ENCODE measurements around the gene TREH. TPM values are rescaled to one million over a fixed set of nuclear protein-coding genes. Genes with fewer than 3 reads are reported as not detected.

Gene TREH
- total and polyA plus RNA-seq, 2 experiments from 2014 or later = 0.06 TPM; not detected in 1

GRCh38 chr11:118608360-118609227, 70.9 kb downstream of the TREH start:
- H3F3A ChIP-seq (ENCODE audit: insufficient read depth) = peaks cover 53% of the 10 kb centered on the region
- in situ Hi-C loops (cut with MboI) = no loop called here
- peak overlapping the region; percentile 90 for H3K4me2 ChIP-seq (ENCODE audit: unreplicated experiment)
- no peaks in the 10 kb centered on the region for H3K9me2 ChIP-seq (ENCODE audit: insufficient read depth)
- no peak overlapping the region for H2AFZ ChIP-seq
- TF ChIP-seq EZH2 (IDR thresholded peaks at IDR 0.05; ENCODE audit: insufficient read depth, poor library complexity, severe bottlenecking) (no peak), EZH2phosphoT487 (IDR thresholded peaks at IDR 0.05; ENCODE audit: insufficient read depth, low read depth) (no peak)
- H3K27me3 ChIP-seq (replicated peaks; ENCODE audit: insufficient read depth) = no peaks in the 10 kb centered on the region
- H4K20me1 ChIP-seq (ENCODE audit: insufficient read depth) = no peaks in the 10 kb centered on the region
- DNase-seq = peak; percentile 97
- H3K27ac ChIP-seq = peak overlapping the region; percentile 98
- H3K36me3 ChIP-seq (ENCODE audit: low read depth) = no peaks in the 10 kb centered on the region
- 5 to 6% methylated on average over 52 to 68 of the region's 69 CpGs for WGBS, 2 experiments (ENCODE audit: low coverage in 1 of 2, low lambda C conversion rate in 2 of 2, missing lambda C conversion rate in 2 of 2)
- peak overlapping the region; percentile 99 for H3K9ac ChIP-seq
- peak overlapping the region; percentile 81 for H3K4me3 ChIP-seq
- no peaks in the 10 kb centered on the region for H3K9me3 ChIP-seq (ENCODE audit: low read depth)
- H3K79me2 ChIP-seq (ENCODE audit: insufficient read depth) = peaks cover 49% of the 10 kb centered on the region
- H3K4me1 ChIP-seq (ENCODE audit: insufficient read depth) = peaks cover 60% of the 10 kb centered on the region

- Histone ChIP-seq H3K27ac (peak within 1 kb of the TSS; percentile 98), H3K27me3 (replicated peaks; ENCODE audit: insufficient read depth) (no peaks in the 10 kb centered on the region), H3K36me3 (ENCODE audit: low read depth) (peaks cover 4% of the 10 kb centered on the region; the same call in 1 of the 2 replicates), H3F3A (ENCODE audit: insufficient read depth) (peaks cover 56% of the 10 kb centered on the region), H3K4me3 (peak within 1 kb of the TSS; percentile 81), H3K79me2 (ENCODE audit: insufficient read depth) (peaks cover 40% of the 10 kb centered on the region), H3K4me1 (ENCODE audit: insufficient read depth) (peaks cover 54% of the 10 kb centered on the region), H3K4me2 (ENCODE audit: unreplicated experiment) (peak within 1 kb of the TSS; percentile 73), H3K9me3 (ENCODE audit: low read depth) (no peaks in the 10 kb centered on the region), H3K9ac (peak within 1 kb of the TSS; percentile 99), H4K20me1 (ENCODE audit: insufficient read depth) (no peaks in the 10 kb centered on the region), H2AFZ (no peak within 1 kb of the TSS), H3K9me2 (ENCODE audit: insufficient read depth) (no peaks in the 10 kb centered on the region)
- 1 to 2% methylated on average over 27 to 58 of the region's 72 CpGs for WGBS, 2 experiments (ENCODE audit: low coverage in 1 of 2, low lambda C conversion rate in 2 of 2, missing lambda C conversion rate in 2 of 2)
- TF ChIP-seq EZH2 (IDR thresholded peaks at IDR 0.05; ENCODE audit: insufficient read depth, poor library complexity, severe bottlenecking) (no peak), EZH2phosphoT487 (IDR thresholded peaks at IDR 0.05; ENCODE audit: insufficient read depth, low read depth) (no peak)
- peak; percentile 89 for DNase-seq
- in situ Hi-C loops (cut with MboI) = no loop called here
Measured at GRCh38 chr11:118607401-118608359, 71.8 kb downstream of the TREH start, which contains the start of gene PHLDB1. PHLDB1 (plus strand) TSS chr11:118607615; CDS start chr11:118613837, 6,222 bp downstream.

Small RNA genes within 50 kb of the gene (microRNA-seq; reads per million reads assigned to microRNA genes)
- gene MIR6716 (ENCODE audit: borderline number of aligned reads) = not detected

Small RNA genes within 50 kb of the gene (small RNA-seq; reads per million reads assigned to genes)
- gene RNU6-376P (ENCODE audit: low read depth, low replicate concordance) = not detected

Other genes with a start within 250 kb of the TREH start
- 19.1 TPM in 2 replicates for gene KMT2A, start 243.2 kb downstream of the TREH start, total RNA-seq (2014; rRNA removed; shearing (Covaris generic))
- gene KMT2A, start 243.2 kb downstream of the TREH start, polyA plus RNA-seq (2016; fragmentation: Nextera tagmentation; extraction: Ambion mirVana) = 7.6 and 8.1 TPM in 2 replicates
- gene TTC36, start 152.2 kb downstream of the TREH start, total RNA-seq (2014; rRNA removed; shearing (Covaris generic)) = 1.1 TPM in 1 of 2 replicates, not detected in the other
- 0.27 and 0.58 TPM in 2 replicates for gene TTC36, start 152.2 kb downstream of the TREH start, polyA plus RNA-seq (2016; fragmentation: Nextera tagmentation; extraction: Ambion mirVana)
- 4.2 and 10.6 TPM in 2 replicates for gene TMEM25, start 148.5 kb downstream of the TREH start, total RNA-seq (2014; rRNA removed; shearing (Covaris generic))
- 7.1 and 7.5 TPM in 2 replicates for gene TMEM25, start 148.5 kb downstream of the TREH start, polyA plus RNA-seq (2016; fragmentation: Nextera tagmentation; extraction: Ambion mirVana)
- 38.1 and 49.5 TPM in 2 replicates for gene IFT46, start 113.7 kb downstream of the TREH start, total RNA-seq (2014; rRNA removed; shearing (Covaris generic))
- 21.7 and 25.9 TPM in 2 replicates for gene IFT46, start 113.7 kb downstream of the TREH start, polyA plus RNA-seq (2016; fragmentation: Nextera tagmentation; extraction: Ambion mirVana)
- 187 and 191 TPM in 2 replicates for gene ARCN1, start 107.2 kb downstream of the TREH start, total RNA-seq (2014; rRNA removed; shearing (Covaris generic))
- gene ARCN1, start 107.2 kb downstream of the TREH start, polyA plus RNA-seq (2016; fragmentation: Nextera tagmentation; extraction: Ambion mirVana) = 188 and 190 TPM in 2 replicates
- gene PHLDB1, start 72.0 kb downstream of the TREH start, total RNA-seq (2014; rRNA removed; shearing (Covaris generic)) = 102 and 109 TPM in 2 replicates
- gene PHLDB1, start 72.0 kb downstream of the TREH start, polyA plus RNA-seq (2016; fragmentation: Nextera tagmentation; extraction: Ambion mirVana) = 91.7 and 91.8 TPM in 2 replicates
- 84.6 and 88.9 TPM in 2 replicates for gene DDX6, start 111.5 kb upstream of the TREH start, total RNA-seq (2014; rRNA removed; shearing (Covaris generic))
- gene DDX6, start 111.5 kb upstream of the TREH start, polyA plus RNA-seq (2016; fragmentation: Nextera tagmentation; extraction: Ambion mirVana) = 20.9 and 21.3 TPM in 2 replicates
- gene CXCR5, start 204.2 kb upstream of the TREH start, total RNA-seq (2014; rRNA removed; shearing (Covaris generic)) = not detected in 2 replicates
- not detected in 2 replicates for gene CXCR5, start 204.2 kb upstream of the TREH start, polyA plus RNA-seq (2016; fragmentation: Nextera tagmentation; extraction: Ambion mirVana)
- gene BCL9L, start 246.3 kb upstream of the TREH start, total RNA-seq (2014; rRNA removed; shearing (Covaris generic)) = 13.9 and 17.6 TPM in 2 replicates
- gene BCL9L, start 246.3 kb upstream of the TREH start, polyA plus RNA-seq (2016; fragmentation: Nextera tagmentation; extraction: Ambion mirVana) = 7.2 TPM in 2 replicates

All from GM23248 (cell line).